Fibroblast of lung (primary cell): ENCODE results near the gene KIAA1217. TPM values are rescaled to one million over a fixed set of nuclear protein-coding genes. Genes with fewer than 3 reads are reported as not detected.

ENCODE experiments used
- DNase-seq, 2 donors: peaks; one replicate each; pipeline versions ENCODE4 v3.0.0 to v3.0.0-alpha.2; 2010; ENCODE audit warnings: low read depth in 2 of 2
- H2AFZ ChIP-seq: 2 replicates; pipeline ENCODE4 v1.5.1; 2012; ENCODE audit warnings: low read length, control low read depth, inconsistent platforms
- H3K27ac ChIP-seq: 2 replicates; pipeline ENCODE4 v1.5.1; 2011; ENCODE audit warnings: low read length, control low read depth; ENCODE audit not compliant: insufficient read depth
- H3K27me3 ChIP-seq: 2 replicates; pipeline ENCODE4 v1.5.1; 2011; ENCODE audit warnings: mild to moderate bottlenecking, low read length; ENCODE audit not compliant: control insufficient read depth, insufficient read depth
- H3K36me3 ChIP-seq: 2 replicates; pipeline ENCODE4 v1.5.1; 2011; ENCODE audit warnings: low read length; ENCODE audit not compliant: control insufficient read depth, insufficient read depth
- H3K4me1 ChIP-seq: 2 replicates; pipeline ENCODE4 v1.5.1; 2011; ENCODE audit warnings: low read length; ENCODE audit not compliant: control insufficient read depth, insufficient read depth; ENCODE audit errors: extremely low read depth
- H3K4me2 ChIP-seq: 2 replicates; pipeline ENCODE4 v1.5.1; 2011; ENCODE audit warnings: low read length, control low read depth; ENCODE audit not compliant: insufficient read depth; ENCODE audit errors: extremely low read depth
- H3K4me3 ChIP-seq, 4 experiments: fragments of 200-600 bp in 1 of 4; sonication (generic) in 1 of 4; replicated peaks in 1 of 4; 2 replicates each; pipeline ENCODE4 v1.5.1; 2011 to 2016; ENCODE audit warnings: low read length in 4 of 4, low read depth in 3 of 4, mild to moderate bottlenecking in 3 of 4, control low read depth in 2 of 4, inconsistent platforms in 1 of 4, mixed read lengths in 1 of 4; ENCODE audit not compliant: insufficient read depth in 1 of 4; ENCODE audit errors: control extremely low read depth in 1 of 4
- H3K79me2 ChIP-seq: 2 replicates; pipeline ENCODE4 v1.5.1; 2012; ENCODE audit warnings: mild to moderate bottlenecking, low read length, inconsistent platforms; ENCODE audit not compliant: control insufficient read depth, insufficient read depth
- H3K9ac ChIP-seq: 2 replicates; pipeline ENCODE4 v1.5.1; 2011; ENCODE audit warnings: mild to moderate bottlenecking, low read length, control low read depth; ENCODE audit not compliant: insufficient read depth
- H3K9me3 ChIP-seq: 2 replicates; pipeline ENCODE4 v1.5.1; 2012; ENCODE audit warnings: low read depth, low read length; ENCODE audit not compliant: control insufficient read depth, insufficient read depth
- H4K20me1 ChIP-seq: 2 replicates; pipeline ENCODE4 v1.5.1; 2011; ENCODE audit warnings: low read length; ENCODE audit not compliant: control insufficient read depth, insufficient read depth; ENCODE audit errors: extremely low read depth
- CTCF ChIP-seq, 2 donors: IDR thresholded peaks in 1 of 2; conservative IDR thresholded peaks in 1 of 2; 1 replicate in 1 of 2; 2 replicates in 1 of 2; pipeline ENCODE4 v1.5.1; 2011 to 2012; ENCODE audit warnings: low read length in 2 of 2, control low read depth in 1 of 2, inconsistent platforms in 1 of 2, low read depth in 1 of 2, mild to moderate bottlenecking in 1 of 2
- EZH2 ChIP-seq: IDR thresholded peaks from 2 replicates; pipeline ENCODE4 v1.5.1; 2012; ENCODE audit warnings: low read length, control low read depth, mild to moderate bottlenecking; ENCODE audit errors: missing control alignments
- polyA plus RNA-seq, 2 donors: library from polyadenylated mRNA; depleted of rRNA in 1 of 2; stranded (reverse) in 1 of 2; unstranded in 1 of 2; fragments of >200 nt; gene quantifications; 2 replicates each; pipeline ENCODE4 v1.2.1, GENCODE V29; 2011 to 2012; ENCODE audit warnings: missing spikeins in 1 of 2
- total RNA-seq: library from RNA; depleted of rRNA; stranded (reverse); fragments of >200 nt; gene quantifications from 2 replicates; pipeline ENCODE4 v1.2.1, GENCODE V29; 2014

KIAA1217 gene
- total and polyA plus RNA-seq, 2 donors (not counting 1 experiment from before 2014, with no cell fraction given) = 0.92 to 1.5 TPM

GRCh38 chr10:24501056-24501711 lies 292.2 kb downstream of the KIAA1217 start:
- Histone ChIP-seq H3K27me3 (no peaks in the 10 kb centered on the region), H3K79me2 (no peaks in the 10 kb centered on the region), H3K4me3 (no peak overlapping the region), H3K4me1 (no peaks in the 10 kb centered on the region), H3K9me3 (no peaks in the 10 kb centered on the region), H2AFZ (no peak overlapping the region), H3K9ac (no peak overlapping the region), H3K27ac (no peak overlapping the region), H3K4me2 (no peak overlapping the region), H3K36me3 (no peaks in the 10 kb centered on the region), H4K20me1 (no peaks in the 10 kb centered on the region)
- DNase-seq = no peak
- no peak for TF ChIP-seq CTCF (conservative IDR thresholded peaks at IDR 0.05 in 1 of 2, IDR thresholded peaks at IDR 0.05 in 1 of 2; ENCODE audit: low read depth in 1 of 2, low read length in 2 of 2)
- TF ChIP-seq EZH2 = no peak

- H3K4me1 ChIP-seq = no peaks in the 10 kb centered on the region
- peak in 1 of 2 donors; percentile 33 for DNase-seq
- no peak overlapping the region for H2AFZ ChIP-seq
- no peak overlapping the region for H3K4me2 ChIP-seq
- no peak overlapping the region for H3K4me3 ChIP-seq
- no peak overlapping the region for H3K27ac ChIP-seq
- no peaks in the 10 kb centered on the region for H4K20me1 ChIP-seq
- H3K9me3 ChIP-seq = no peaks in the 10 kb centered on the region
- H3K79me2 ChIP-seq = no peaks in the 10 kb centered on the region
- TF ChIP-seq EZH2 (no peak), CTCF (conservative IDR thresholded peaks at IDR 0.05 in 1 of 2, IDR thresholded peaks at IDR 0.05 in 1 of 2; ENCODE audit: low read depth in 1 of 2, low read length in 2 of 2) (no peak)
- H3K9ac ChIP-seq = no peak overlapping the region
- no peaks in the 10 kb centered on the region for H3K36me3 ChIP-seq
- H3K27me3 ChIP-seq = no peaks in the 10 kb centered on the region
These were observed 293.1 kb downstream of the KIAA1217 start for GRCh38 chr10:24502006-24502405.

- H4K20me1 ChIP-seq = no peaks in the 10 kb centered on the region
- H2AFZ ChIP-seq = no peak overlapping the region
- H3K79me2 ChIP-seq = no peaks in the 10 kb centered on the region
- peak; percentile 15 to 36 for DNase-seq
- H3K27me3 ChIP-seq = no peaks in the 10 kb centered on the region
- no peak overlapping the region for H3K9ac ChIP-seq
- H3K27ac ChIP-seq = no peak overlapping the region
- H3K36me3 ChIP-seq = no peaks in the 10 kb centered on the region
- H3K4me2 ChIP-seq = no peak overlapping the region
- no peaks in the 10 kb centered on the region for H3K9me3 ChIP-seq
- H3K4me1 ChIP-seq = no peaks in the 10 kb centered on the region
- TF ChIP-seq EZH2 (no peak), CTCF (conservative IDR thresholded peaks at IDR 0.05 in 1 of 2, IDR thresholded peaks at IDR 0.05 in 1 of 2; ENCODE audit: low read depth in 1 of 2, low read length in 2 of 2) (no peak)
- H3K4me3 ChIP-seq = no peak overlapping the region
These were observed 294.0 kb downstream of the KIAA1217 start for GRCh38 chr10:24502801-24503460.
